Mucosa of stomach (tissue), 1 donor: ENCODE results near the gene FGF11.

ENCODE experiments used
- H3K27me3 ChIP-seq: one replicate; pipeline ENCODE4 v1.7.0; 2013; ENCODE audit warnings: mild to moderate bottlenecking, low read length; ENCODE audit not compliant: control insufficient read depth, insufficient read depth
- H3K36me3 ChIP-seq: one replicate; pipeline ENCODE4 v1.7.0; 2013; ENCODE audit warnings: low read length; ENCODE audit not compliant: control insufficient read depth, insufficient read depth
- H3K4me1 ChIP-seq: one replicate; pipeline ENCODE4 v1.7.0; 2013; ENCODE audit warnings: mild to moderate bottlenecking, low read length; ENCODE audit not compliant: control insufficient read depth, insufficient read depth
- H3K4me3 ChIP-seq: one replicate; pipeline ENCODE4 v1.7.0; 2013; ENCODE audit warnings: low read length
- H3K9ac ChIP-seq: one replicate; pipeline ENCODE4 v1.7.0; 2013; ENCODE audit warnings: mild to moderate bottlenecking, low read length, moderate library complexity
- H3K9me3 ChIP-seq: one replicate; pipeline ENCODE4 v1.7.0; 2013; ENCODE audit warnings: mild to moderate bottlenecking, low read length, moderate library complexity; ENCODE audit not compliant: control insufficient read depth
- donor health status: Pancreatic carcinoma.

FGF11 gene

GRCh38 chr17:7426203-7426863, 13.0 kb upstream of the FGF11 start:
- H3K9me3 ChIP-seq, result no peaks in the 10 kb centered on the region
- no peak overlapping the region for H3K9ac ChIP-seq
- no peaks in the 10 kb centered on the region for H3K4me1 ChIP-seq
- no peak overlapping the region for H3K4me3 ChIP-seq
- H3K36me3 ChIP-seq, result no peaks in the 10 kb centered on the region
- peaks cover 4% of the 10 kb centered on the region for H3K27me3 ChIP-seq

DNA sequence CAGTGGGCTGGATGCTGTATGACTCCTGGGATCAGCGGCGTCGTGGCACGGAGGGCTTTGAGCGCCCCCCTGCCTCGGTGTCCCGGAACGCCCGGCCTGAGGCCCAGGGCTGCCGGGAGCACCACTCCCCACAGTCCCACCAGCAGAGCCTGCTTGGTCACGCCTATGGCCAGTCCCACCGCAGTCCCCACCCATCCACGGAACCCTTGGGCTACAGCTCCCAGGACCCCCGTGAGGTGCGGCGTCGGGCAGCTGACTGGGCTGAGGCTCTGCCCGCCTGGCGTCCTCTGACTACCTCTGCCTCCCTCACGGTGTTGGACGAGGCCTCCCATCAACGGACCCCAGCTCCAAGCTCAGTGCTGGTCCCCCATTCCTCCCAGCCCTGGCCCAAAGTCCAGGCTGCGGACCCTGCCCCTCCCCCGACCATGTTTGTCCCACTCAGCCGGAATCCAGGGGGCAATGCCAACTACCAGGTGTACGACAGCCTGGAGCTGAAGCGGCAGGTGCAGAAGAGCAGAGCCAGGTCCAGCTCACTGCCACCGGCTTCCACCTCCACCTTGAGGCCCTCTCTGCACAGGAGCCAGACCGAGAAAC, 12.3 kb upstream of the FGF11 start:
- Histone ChIP-seq H3K9me3 (no peaks in the 10 kb centered on the region), H3K36me3 (no peaks in the 10 kb centered on the region), H3K27me3 (peaks cover 4% of the 10 kb centered on the region), H3K9ac (no peak overlapping the region), H3K4me3 (no peak overlapping the region), H3K4me1 (no peaks in the 10 kb centered on the region)

- H3K4me1 ChIP-seq, result no peaks in the 10 kb centered on the region
- no peaks in the 10 kb centered on the region for H3K9me3 ChIP-seq
- H3K9ac ChIP-seq, result no peak overlapping the region
- H3K4me3 ChIP-seq, result no peak overlapping the region
- no peaks in the 10 kb centered on the region for H3K36me3 ChIP-seq
- peaks cover 4% of the 10 kb centered on the region for H3K27me3 ChIP-seq
Observed at GRCh38 chr17:7427549-7427948, 11.8 kb upstream of the FGF11 start.

DNA sequence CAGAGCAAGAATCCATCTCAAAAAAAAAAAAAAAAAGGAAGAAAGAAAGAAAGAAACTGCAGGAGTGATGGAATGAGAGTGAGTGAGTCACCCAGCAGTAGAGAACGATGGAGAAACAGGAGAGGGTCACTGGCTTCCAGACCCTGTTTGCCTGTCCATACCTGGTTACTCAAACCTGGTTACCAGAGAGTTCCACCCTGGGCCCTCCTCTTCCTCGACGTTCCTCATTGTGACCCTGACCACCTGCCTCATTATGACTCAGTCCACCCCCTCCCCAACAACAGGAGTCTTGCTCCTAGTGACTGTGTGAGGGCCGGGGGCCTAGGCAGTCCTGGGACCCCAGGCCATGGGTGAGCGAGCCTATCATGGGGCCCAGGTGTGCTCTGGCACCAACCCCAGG, 10.8 kb upstream of the FGF11 start, which contains the start of gene SPEM3:
TSS of gene SPEM3 (plus strand) at position 301 of the 400 bp plus-strand sequence. CDS start at position 347, 46 bp downstream.
- no peak within 1 kb of the TSS for H3K9ac ChIP-seq
- H3K27me3 ChIP-seq, result peaks cover 4% of the 10 kb centered on the region
- H3K4me3 ChIP-seq, result no peak within 1 kb of the TSS
- no peaks in the 10 kb centered on the region for H3K9me3 ChIP-seq
- no peaks in the 10 kb centered on the region for H3K4me1 ChIP-seq
- no peaks in the 10 kb centered on the region for H3K36me3 ChIP-seq

DNA sequence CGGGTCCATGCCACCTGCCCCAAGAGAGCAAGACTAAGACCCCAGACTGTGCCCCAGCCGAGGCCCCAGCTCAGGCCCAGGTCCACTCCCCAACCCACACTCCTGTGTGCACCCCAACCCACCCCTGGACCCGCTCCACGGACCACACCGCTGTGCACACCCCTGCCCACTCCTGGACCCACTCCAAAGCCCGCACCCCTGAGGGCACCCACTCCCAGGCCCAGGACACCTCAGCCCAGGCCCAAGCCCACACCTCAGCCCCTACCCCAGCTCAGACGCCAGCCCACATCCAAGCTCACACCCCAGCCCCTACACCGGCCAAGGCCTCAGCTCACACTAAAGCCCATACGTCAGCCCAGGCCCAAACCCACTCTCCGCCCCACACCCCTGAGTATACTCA, 9.6 kb upstream of the FGF11 start:
- no peaks in the 10 kb centered on the region for H3K4me1 ChIP-seq
- peaks cover 4% of the 10 kb centered on the region for H3K27me3 ChIP-seq
- H3K36me3 ChIP-seq, result no peaks in the 10 kb centered on the region
- H3K4me3 ChIP-seq, result no peak overlapping the region
- no peaks in the 10 kb centered on the region for H3K9me3 ChIP-seq
- H3K9ac ChIP-seq, result no peak overlapping the region

DNA sequence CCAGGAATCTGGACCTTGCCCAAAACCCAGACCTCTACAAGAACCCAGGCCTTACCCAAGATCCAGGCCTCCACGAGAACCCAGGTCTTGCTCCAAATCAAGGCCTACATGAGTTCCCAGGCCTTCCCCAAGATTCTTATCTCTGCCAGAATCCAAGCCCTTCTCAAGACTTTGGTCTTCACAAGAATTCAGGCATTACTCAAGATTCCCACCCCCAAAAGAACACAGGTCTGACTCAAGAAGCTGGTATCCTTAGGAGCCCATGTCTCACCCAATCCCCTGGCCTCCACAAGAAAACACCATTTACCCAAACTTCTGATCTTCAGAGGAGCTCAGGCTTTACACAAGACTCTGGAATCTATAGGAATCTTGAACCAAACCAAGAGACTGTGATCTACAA, 8.1 kb upstream of the FGF11 start:
- peaks cover 8% of the 10 kb centered on the region for H3K4me1 ChIP-seq
- no peaks in the 10 kb centered on the region for H3K9me3 ChIP-seq
- no peak overlapping the region for H3K4me3 ChIP-seq
- no peaks in the 10 kb centered on the region for H3K36me3 ChIP-seq
- no peak overlapping the region for H3K9ac ChIP-seq
- H3K27me3 ChIP-seq, result peaks cover 14% of the 10 kb centered on the region

GRCh38 chr17:7432296-7432695, 7.0 kb upstream of the FGF11 start:
- Histone ChIP-seq H3K9ac (no peak overlapping the region), H3K27me3 (peaks cover 15% of the 10 kb centered on the region), H3K36me3 (no peaks in the 10 kb centered on the region), H3K9me3 (no peaks in the 10 kb centered on the region), H3K4me3 (no peak overlapping the region), H3K4me1 (peaks cover 17% of the 10 kb centered on the region)

- H3K9ac ChIP-seq, result peak overlapping the region; percentile 85
- H3K4me1 ChIP-seq, result peaks cover 40% of the 10 kb centered on the region
- peaks cover 46% of the 10 kb centered on the region for H3K27me3 ChIP-seq
Observed at GRCh38 chr17:7435676-7436555, 3.4 kb upstream of the FGF11 start.

GRCh38 chr17:7436556-7437368, 2.5 kb upstream of the FGF11 start:
- no peaks in the 10 kb centered on the region for H3K36me3 ChIP-seq
- no peaks in the 10 kb centered on the region for H3K9me3 ChIP-seq
- peaks cover 42% of the 10 kb centered on the region for H3K4me1 ChIP-seq
- peak overlapping the region; percentile 85 for H3K9ac ChIP-seq
- peak overlapping the region; percentile 72 for H3K4me3 ChIP-seq
- peaks cover 55% of the 10 kb centered on the region for H3K27me3 ChIP-seq

More at GRCh38 chr17:7435676-7436555, 3.4 kb upstream of the FGF11 start:
- Histone ChIP-seq H3K4me3 (peak overlapping the region; percentile 72), H3K9me3 (no peaks in the 10 kb centered on the region), H3K36me3 (no peaks in the 10 kb centered on the region)

GRCh38 chr17:7437369-7437863, 1.9 kb upstream of the FGF11 start:
- Histone ChIP-seq H3K27me3 (peaks cover 59% of the 10 kb centered on the region), H3K4me3 (no peak overlapping the region), H3K9me3 (no peaks in the 10 kb centered on the region), H3K9ac (peak overlapping the region; percentile 85), H3K4me1 (peaks cover 42% of the 10 kb centered on the region), H3K36me3 (no peaks in the 10 kb centered on the region)

- H3K9ac ChIP-seq, result peak overlapping the region; percentile 17
- H3K9me3 ChIP-seq, result no peaks in the 10 kb centered on the region
- H3K4me1 ChIP-seq, result peaks cover 42% of the 10 kb centered on the region
- H3K27me3 ChIP-seq, result peaks cover 65% of the 10 kb centered on the region
- no peak overlapping the region for H3K4me3 ChIP-seq
- no peaks in the 10 kb centered on the region for H3K36me3 ChIP-seq
Observed at GRCh38 chr17:7437950-7438614, 1.2 kb upstream of the FGF11 start.
